Activated CD4-positive, alpha-beta T cell treated with anti-CD3 and anti-CD28 coated beads, Interleukin-2, amount 50 U/mL, for 4 hours (primary cell): Measurements from ENCODE around the gene ZFP64.
A peak's percentile ranks its signal among the peaks of the same experiment; 100 is the strongest.
"Not testable (repeated sequence)": the region's sequence is repeated elsewhere in the genome, so short reads cannot be mapped to it uniquely, and the experiment has no call there.

Experiments
- DNase-seq, 2 experiments: peaks; one replicate each; pipeline ENCODE4 v3.0.0-alpha.2; 2020

The ZFP64 gene

DNA sequence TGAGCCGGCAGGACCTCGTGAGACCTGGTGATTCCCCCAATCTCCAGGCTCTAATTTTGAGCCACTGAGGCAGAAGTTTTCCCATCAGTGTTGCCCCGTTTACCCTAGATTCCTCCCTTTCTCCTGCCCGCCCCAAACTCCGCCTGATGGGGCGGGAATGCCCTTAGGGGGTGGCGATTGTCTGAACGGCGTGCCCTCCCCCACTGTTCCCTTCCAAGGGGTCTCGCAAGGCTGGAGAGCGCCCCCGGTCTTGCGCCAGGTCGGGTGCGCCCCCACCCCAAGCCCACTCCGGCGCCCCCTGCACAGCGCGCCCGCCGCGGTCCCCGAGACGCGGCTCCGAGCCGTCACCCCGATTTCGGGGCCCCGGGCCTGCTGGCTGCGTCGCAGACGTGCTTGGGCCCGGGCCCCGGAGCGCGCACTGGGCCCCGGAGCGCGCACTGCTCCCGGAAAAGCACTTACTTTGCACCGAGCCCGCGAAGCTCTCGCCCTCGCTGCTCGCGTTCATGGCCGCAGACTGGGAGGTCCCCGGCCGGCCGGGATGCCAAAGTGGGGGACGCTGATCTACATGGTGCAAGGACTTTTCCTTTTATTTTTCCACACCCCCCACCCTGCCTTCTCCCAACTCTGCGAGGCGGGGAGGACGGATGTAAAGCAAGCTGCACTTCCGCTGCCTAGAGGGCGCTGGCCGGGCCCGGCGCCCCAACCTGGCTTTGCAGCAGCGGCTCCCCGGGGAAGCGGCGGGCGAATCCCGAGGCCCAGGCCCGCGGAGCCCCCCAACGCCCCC, at the start of gene ZFP64:
TSS of gene ZFP64 (minus strand) at position 648 of the 784 bp plus-strand sequence. CDS start at position 505, 143 bp downstream.
- peak; percentile 54 to 59 for DNase-seq

GRCh38 chr20:52240802-52241201, 49.2 kb upstream of the ZFP64 start:
- no peak for DNase-seq

GRCh38 chr20:52239102-52239501, 47.5 kb upstream of the ZFP64 start:
- DNase-seq, result no peak

DNA sequence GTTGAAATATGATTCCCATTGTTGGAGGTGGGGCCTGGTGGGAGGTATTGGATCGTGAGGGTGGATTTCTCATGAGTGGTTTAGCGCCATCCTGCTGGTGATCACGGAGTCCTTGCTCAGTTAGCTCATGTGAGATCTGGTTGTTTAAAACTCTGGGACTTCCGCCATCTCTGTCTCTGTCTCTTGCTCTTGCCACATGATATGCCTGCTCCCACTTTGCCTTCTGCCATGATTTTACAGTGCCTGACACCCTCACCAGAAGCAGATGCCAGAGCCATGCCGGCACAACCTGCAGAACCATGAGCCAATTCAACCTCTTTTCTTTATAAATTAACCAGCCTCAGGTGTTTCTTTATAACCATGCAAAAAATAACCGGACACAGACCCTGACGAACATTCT, 44.7 kb upstream of the ZFP64 start:
- no peak for DNase-seq

DNA sequence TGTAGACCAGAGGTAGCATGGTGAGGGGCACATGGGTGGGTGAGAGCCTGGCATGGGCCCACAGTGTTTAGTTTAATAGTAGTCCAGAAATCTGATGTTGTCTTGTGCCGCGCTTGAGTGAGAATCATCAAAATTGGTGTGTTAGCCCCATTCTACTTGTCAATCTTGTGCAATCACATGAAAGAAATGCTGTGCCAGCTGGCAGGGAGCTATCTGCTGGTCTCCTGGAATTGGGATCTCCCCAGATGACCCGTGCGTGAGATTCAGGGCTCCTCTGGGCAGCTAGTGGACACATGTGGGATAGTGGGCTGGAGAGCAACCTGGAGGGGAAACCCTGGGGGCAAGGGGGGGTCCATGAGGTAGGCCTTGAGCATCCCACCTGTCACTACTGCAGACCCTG, 43.5 kb upstream of the ZFP64 start:
- DNase-seq, result no peak

- DNase-seq, result no peak
Measured at GRCh38 chr20:52234302-52235045, 42.9 kb upstream of the ZFP64 start.

- DNase-seq, result no peak
Measured at GRCh38 chr20:52231230-52231746, 39.7 kb upstream of the ZFP64 start.

GRCh38 chr20:52230409-52230808, 38.8 kb upstream of the ZFP64 start:
- no peak for DNase-seq

GRCh38 chr20:52229346-52229745, 37.8 kb upstream of the ZFP64 start:
- DNase-seq, result not testable (repeated sequence)

GRCh38 chr20:52226370-52226769, 34.8 kb upstream of the ZFP64 start:
- no peak for DNase-seq

GRCh38 chr20:52224920-52225319, 33.3 kb upstream of the ZFP64 start:
- no peak for DNase-seq

- not testable (repeated sequence) for DNase-seq
Measured at GRCh38 chr20:52221362-52221761, 29.8 kb upstream of the ZFP64 start.

- DNase-seq, result not testable (repeated sequence)
Measured at GRCh38 chr20:52220891-52221290, 29.3 kb upstream of the ZFP64 start.

DNA sequence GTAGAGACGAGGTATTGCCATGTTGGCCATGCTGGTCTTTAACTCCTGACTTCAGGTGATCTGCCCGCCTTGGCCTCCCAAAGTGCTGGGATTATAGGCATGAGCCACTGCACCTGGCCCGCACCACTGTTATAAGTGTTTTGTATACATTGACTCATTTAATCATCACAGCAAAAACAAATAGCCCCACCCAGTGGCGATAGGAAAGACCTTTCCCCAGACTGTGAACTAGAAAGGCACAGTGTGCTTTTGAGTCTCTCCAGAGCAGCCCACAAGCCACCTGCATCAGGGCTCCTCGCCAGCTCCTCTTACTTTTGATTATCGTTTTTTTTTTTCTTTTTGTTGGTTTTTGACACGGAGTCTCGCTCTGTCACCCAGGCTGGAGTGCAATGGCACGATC, 27.9 kb upstream of the ZFP64 start:
- DNase-seq, result no peak

GRCh38 chr20:52217689-52218395, 26.3 kb upstream of the ZFP64 start:
- DNase-seq, result no peak

- no peak for DNase-seq
Measured at GRCh38 chr20:52213995-52214394, 22.4 kb upstream of the ZFP64 start.

GRCh38 chr20:52212943-52213342, 21.4 kb upstream of the ZFP64 start:
- DNase-seq, result no peak

DNA sequence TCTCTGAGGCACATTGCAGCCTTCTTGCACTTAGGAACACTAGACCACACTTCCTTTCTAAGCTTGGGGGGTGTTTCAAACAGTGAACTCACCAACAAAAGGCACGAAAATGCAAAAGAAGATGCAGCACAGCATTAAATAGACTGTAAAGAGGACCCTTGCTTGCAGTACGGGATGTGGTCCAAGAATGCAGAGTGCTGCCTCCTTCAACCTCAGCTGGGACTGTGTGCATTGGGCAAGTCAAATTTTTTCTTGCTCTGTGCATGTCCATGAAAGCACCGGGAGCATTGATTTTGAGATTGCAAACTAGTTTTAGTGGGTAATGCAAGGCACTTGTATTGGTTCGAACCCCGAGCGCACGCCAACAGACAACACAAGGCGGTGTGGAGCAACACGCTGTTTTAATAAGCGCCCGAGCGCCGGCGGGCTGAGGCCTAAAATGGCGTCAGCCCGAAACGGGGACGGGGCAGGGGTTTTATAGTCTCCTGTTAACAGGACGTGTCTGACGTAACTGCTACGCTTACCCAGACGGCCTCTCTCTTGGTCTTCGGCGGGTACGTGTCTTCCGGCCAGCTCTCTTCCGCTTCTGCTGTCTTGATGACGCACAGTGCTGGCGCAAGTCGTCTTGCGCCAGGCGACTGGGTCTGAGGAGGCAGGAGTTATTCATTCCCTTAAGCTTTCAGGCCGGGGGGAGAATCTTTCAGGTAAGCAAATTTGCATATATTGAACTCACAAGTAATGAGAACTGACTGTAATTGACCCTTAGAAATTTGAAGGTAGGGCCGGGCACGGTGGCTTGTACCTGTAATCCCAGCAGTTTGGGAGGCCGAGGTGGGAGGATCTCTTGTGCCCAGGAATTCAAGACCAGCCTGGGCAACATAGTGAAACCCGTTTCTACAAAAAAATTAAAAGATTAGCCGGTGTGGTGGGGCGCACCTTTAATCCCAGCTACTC, 18.7 kb upstream of the ZFP64 start:
- DNase-seq, result no peak

DNA sequence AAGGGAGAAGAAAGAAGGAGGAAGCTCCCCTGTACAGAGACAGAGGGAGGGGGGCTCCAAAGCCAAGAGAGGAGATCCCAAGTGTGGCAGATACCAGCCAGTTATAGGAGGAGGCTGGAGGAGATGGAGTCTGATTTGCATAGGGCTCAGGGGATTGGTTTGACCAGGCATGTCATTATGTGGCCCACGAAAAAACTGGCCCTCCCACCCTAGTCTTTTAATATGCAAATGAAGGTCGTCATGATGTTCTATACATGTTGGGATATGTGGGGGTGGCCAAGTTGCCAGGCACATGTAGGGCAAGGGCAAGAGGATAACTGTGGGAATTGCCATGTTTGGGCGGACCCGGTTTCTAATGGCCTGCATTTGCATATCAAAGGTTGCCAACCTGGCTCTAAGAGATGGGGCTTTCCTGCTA, 17.6 kb upstream of the ZFP64 start:
- DNase-seq, result no peak

- DNase-seq, result no peak
Measured at GRCh38 chr20:52207020-52207810, 15.6 kb upstream of the ZFP64 start.

DNA sequence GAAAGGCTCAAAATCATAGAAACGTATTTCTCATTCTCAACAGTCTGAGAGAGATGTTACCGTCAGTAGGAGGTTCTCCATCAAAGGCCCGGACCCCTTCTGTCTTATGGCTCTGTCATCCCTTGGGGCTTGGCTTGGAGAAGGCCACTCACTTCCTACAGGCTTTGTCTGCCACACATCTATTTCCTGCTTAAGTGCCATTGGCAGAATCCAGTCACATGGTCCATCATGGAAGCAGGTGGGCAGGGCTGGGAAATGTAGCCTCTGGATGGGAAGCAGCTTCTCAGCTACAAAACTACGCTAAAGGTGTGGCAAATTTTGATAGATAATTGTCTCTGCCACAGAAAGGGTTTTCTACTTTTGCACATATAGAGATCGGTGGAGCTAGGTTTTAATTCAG, 12.6 kb upstream of the ZFP64 start:
- no peak for DNase-seq
